Panc1 (cell line): ENCODE data around the gene PATJ. TPM values are rescaled to one million over a fixed set of nuclear protein-coding genes. Genes with fewer than 3 reads are reported as not detected.
"Not testable (repeated sequence)": the region's sequence is repeated elsewhere in the genome, so short reads cannot be mapped to it uniquely, and the experiment has no call there.

Experiments used
- ATAC-seq: fragments of 200-7000 bp; cut with Tn5 transposase; 2 replicates; pipeline ENCODE4 v1.9.1; 2020; ENCODE audit warnings: mild to moderate bottlenecking, moderate library complexity
- BruUV-seq: library from RNA; stranded (reverse); fragments of 400-500 nt; replicated peaks from 2 replicates; lab custom pipeline; 2021; lab: Mats Ljungman, UMichigan
- CTCF ChIA-PET: fragments of 300-600 bp; sonication (Branson Sonifier 250); formaldehyde crosslinking; loops from one replicate; lab custom pipeline; 2022; ENCODE audit warnings: antibody characterized with exemption; lab: Charles Lee
- POLR2A ChIA-PET: fragments of 300-600 bp; sonication (Branson Sonifier 250); formaldehyde crosslinking; loops from one replicate; lab custom pipeline; 2022; ENCODE audit warnings: antibody characterized with exemption; lab: Charles Lee
- DNase-seq: peaks from one replicate; pipeline ENCODE4 v3.0.0-alpha.2; 2010; ENCODE audit warnings: low read depth, low spot score
- H3K27ac ChIP-seq: 2 replicates; pipeline ENCODE4 v1.5.1; 2011; ENCODE audit warnings: mild to moderate bottlenecking, low read length, inconsistent platforms
- H3K27me3 ChIP-seq: fragments of 200-500 bp; sonication (Bioruptor generic); 2 replicates; pipeline ENCODE4 v1.6.0; 2014; ENCODE audit warnings: low read length, inconsistent platforms; ENCODE audit not compliant: control insufficient read depth, insufficient read depth
- H3K36me3 ChIP-seq: fragments of 200-500 bp; sonication (Bioruptor generic); 2 replicates; pipeline ENCODE4 v1.5.1; 2014; ENCODE audit warnings: inconsistent platforms, mild to moderate bottlenecking, low read length, moderate library complexity; ENCODE audit not compliant: control insufficient read depth, insufficient read depth
- H3K4me1 ChIP-seq: 2 replicates; pipeline ENCODE4 v1.5.1; 2011; ENCODE audit warnings: inconsistent platforms, mild to moderate bottlenecking, low read length, moderate library complexity; ENCODE audit not compliant: control insufficient read depth, insufficient read depth
- H3K4me3 ChIP-seq, 2 experiments: 2 replicates each; pipeline ENCODE4 v1.5.1; 2011 to 2012; ENCODE audit warnings: low read depth in 2 of 2, low read length in 2 of 2, mild to moderate bottlenecking in 2 of 2, inconsistent platforms in 1 of 2, moderate library complexity in 1 of 2
- H3K9me3 ChIP-seq: fragments of 200-500 bp; sonication (Bioruptor generic); 2 replicates; pipeline ENCODE4 v1.5.1; 2014; ENCODE audit warnings: low read depth, mild to moderate bottlenecking, inconsistent platforms, low read length, moderate library complexity; ENCODE audit not compliant: control insufficient read depth, insufficient read depth
- CTCF ChIP-seq: fragments of 450-650 bp; IDR thresholded peaks from 2 replicates; pipeline ENCODE4 v1.5.1; 2017; ENCODE audit warnings: mild to moderate bottlenecking
- POLR2AphosphoS5 ChIP-seq: IDR thresholded peaks from 2 replicates; pipeline ENCODE4 v1.6.1; 2012; ENCODE audit warnings: mild to moderate bottlenecking, low read depth, low read length, moderate library complexity
- REST ChIP-seq, 2 experiments: IDR thresholded peaks; 2 replicates each; pipeline ENCODE4 v1.6.1; 2011 to 2012; ENCODE audit warnings: low read depth in 2 of 2, control low read depth in 1 of 2, low read length in 1 of 2, mild to moderate bottlenecking in 1 of 2, moderate library complexity in 1 of 2; ENCODE audit not compliant: insufficient read depth in 1 of 2
- SIN3A ChIP-seq: IDR thresholded peaks from 2 replicates; pipeline ENCODE4 v1.6.1; 2012; ENCODE audit warnings: low read depth, mild to moderate bottlenecking, low read length, moderate library complexity, borderline replicate concordance; ENCODE audit not compliant: insufficient read depth
- TCF7L2 ChIP-seq: IDR thresholded peaks from 2 replicates; pipeline ENCODE4 v1.6.1; 2011; ENCODE audit warnings: mild to moderate bottlenecking, low read depth, low read length, inconsistent platforms
- in situ Hi-C: cut with HindIII; loops from 2 replicates; pipeline ENCODE4 v1.10.0; 2016; ENCODE audit warnings: low sequenced_read_pairs, low pct_unique_long_range_greater_than_20kb
- intact Hi-C: fragments of 100-400 bp; cut with micrococcal nuclease; formaldehyde crosslinking; loops from one replicate; pipeline ENCODE4 v1.10.0; 2022; ENCODE audit not compliant: unreplicated experiment
- total RNA-seq: library from RNA; stranded (reverse); gene quantifications from one replicate; pipeline ENCODE4 v1.2.1, GENCODE V29; 2021; ENCODE audit not compliant: unreplicated experiment

Gene PATJ
- total RNA-seq, 1 experiment from 2014 or later = 36.2 TPM

DNA sequence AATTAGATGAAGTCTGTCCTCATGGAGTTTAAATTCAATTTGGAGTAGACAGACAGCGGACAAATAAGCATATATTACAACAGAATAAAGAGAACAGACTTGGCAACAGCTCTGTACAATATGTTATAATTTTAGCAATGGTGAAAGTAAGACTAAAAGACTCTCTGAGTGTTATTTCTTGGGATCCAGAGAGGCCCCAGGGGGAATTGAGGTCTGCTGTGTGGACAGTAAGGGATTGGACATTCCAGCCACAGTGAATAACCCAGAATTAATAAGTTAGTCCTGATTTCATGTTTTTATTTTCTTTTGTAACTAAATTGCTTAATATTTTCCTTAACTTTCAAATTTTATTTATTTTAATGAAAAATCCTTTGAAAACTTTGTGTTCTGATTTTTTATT is 101.7 kb downstream of the PATJ start:
- DNase-seq (no peak), ATAC-seq (no peak)
- TF ChIP-seq POLR2AphosphoS5 (no peak), SIN3A (no peak), REST (IDR thresholded peaks at IDR 0.05; ENCODE audit: insufficient read depth in 1 of 2, low read depth in 2 of 2, low read length in 1 of 2) (no peak), TCF7L2 (no peak), CTCF (no peak)
- in situ Hi-C loops (no loop called here), intact Hi-C loops (no loop called here)
- H3K36me3 ChIP-seq = no peaks in the 10 kb centered on the region
- no peak overlapping the region for H3K4me3 ChIP-seq
- ChIA-PET POLR2A (no interaction called here), CTCF (no interaction called here)
- no peaks in the 10 kb centered on the region for H3K9me3 ChIP-seq
- no peaks in the 10 kb centered on the region for H3K4me1 ChIP-seq
- no peaks in the 10 kb centered on the region for H3K27me3 ChIP-seq
- BruUV-seq = no TSS peak
- H3K27ac ChIP-seq = no peak overlapping the region

- BruUV-seq, H3K27me3 ChIP-seq, in situ Hi-C loops, intact Hi-C loops, H3K27ac ChIP-seq, CTCF ChIA-PET, ATAC-seq, H3K4me3 ChIP-seq, DNase-seq, POLR2A ChIA-PET, H3K9me3 ChIP-seq, H3K36me3 ChIP-seq, H3K4me1 ChIP-seq: not testable (repeated sequence)
Measured at GRCh38 chr1:61844664-61845063, 102.4 kb downstream of the PATJ start.

DNA sequence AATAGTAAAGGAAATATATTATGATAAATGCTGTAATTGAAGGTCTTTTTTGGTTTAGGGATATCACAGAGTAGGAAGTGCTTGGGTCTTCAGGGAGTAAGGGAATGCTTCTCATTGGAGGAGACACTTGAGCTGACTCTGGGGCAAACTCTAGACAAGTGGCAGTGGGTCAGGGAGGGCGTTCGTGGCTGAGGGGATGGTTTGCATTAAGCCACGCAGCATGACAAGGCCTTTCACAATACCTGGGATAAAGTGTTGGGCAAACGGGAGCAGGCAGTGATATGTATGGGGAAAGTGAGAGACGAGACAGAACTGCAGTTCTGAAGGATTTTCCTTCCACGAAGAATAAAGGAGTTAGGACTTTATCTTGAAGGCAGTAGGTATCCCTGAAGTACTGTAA is 109.0 kb downstream of the PATJ start:
- intact Hi-C loops (no loop called here), in situ Hi-C loops (no loop called here)
- H3K36me3 ChIP-seq = no peaks in the 10 kb centered on the region
- BruUV-seq = no TSS peak
- H3K4me3 ChIP-seq = no peak overlapping the region
- DNase-seq = no peak
- no peaks in the 10 kb centered on the region for H3K9me3 ChIP-seq
- no peak for TF ChIP-seq REST (IDR thresholded peaks at IDR 0.05; ENCODE audit: insufficient read depth in 1 of 2, low read depth in 2 of 2, low read length in 1 of 2)
- no peak for TF ChIP-seq CTCF
- TF ChIP-seq POLR2AphosphoS5 = no peak
- TF ChIP-seq TCF7L2 = no peak
- TF ChIP-seq SIN3A = no peak
- no peaks in the 10 kb centered on the region for H3K27me3 ChIP-seq
- ChIA-PET CTCF (interaction anchor here (0.6 to 0.7 kb wide), 8 partner anchors 10 to 1570 kb away, joined by 3 to 15 read pairs (median 5); no protein-coding TSS in a partner anchor), POLR2A (no interaction called here)
- no peaks in the 10 kb centered on the region for H3K4me1 ChIP-seq
- no peak overlapping the region for H3K27ac ChIP-seq
- no peak for ATAC-seq
